GM04504 (cell line): ENCODE data around the gene SLAMF7.
"Not testable (repeated sequence)": the region's sequence is repeated elsewhere in the genome, so short reads cannot be mapped to it uniquely, and the experiment has no call there.

ENCODE experiments used
- DNase-seq: peaks from one replicate; pipeline ENCODE4 v3.0.0-alpha.2; 2012; ENCODE audit warnings: low read depth

SLAMF7 gene

GRCh38 chr1:160739098-160739511 is at the start of gene SLAMF7:
SLAMF7 (plus strand) TSS chr1:160739247; CDS start chr1:160739302, 55 bp downstream.
- no peak for DNase-seq

DNA sequence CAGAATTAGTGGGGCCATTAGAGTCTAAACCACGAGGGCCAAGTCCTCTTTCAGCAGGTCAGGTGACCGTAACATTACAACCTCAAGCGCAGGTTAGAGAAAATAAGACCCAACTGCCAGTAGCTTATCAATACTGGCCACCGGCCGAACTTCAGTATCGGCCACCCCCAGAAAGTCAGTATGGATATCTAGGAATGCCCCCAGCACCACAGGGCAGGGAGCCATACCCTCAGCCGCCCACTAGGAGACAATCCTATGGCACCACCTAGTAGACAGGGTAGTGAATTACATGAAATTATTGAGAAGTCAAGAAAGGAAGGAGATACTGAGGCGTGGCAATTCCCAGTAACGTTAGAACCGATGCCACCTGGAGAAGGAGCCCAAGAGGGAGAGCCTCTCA is 46.7 kb upstream of the SLAMF7 start:
- not testable (repeated sequence) for DNase-seq

- DNase-seq: no peak
Observed at GRCh38 chr1:160702100-160702499, 36.9 kb upstream of the SLAMF7 start.

DNA sequence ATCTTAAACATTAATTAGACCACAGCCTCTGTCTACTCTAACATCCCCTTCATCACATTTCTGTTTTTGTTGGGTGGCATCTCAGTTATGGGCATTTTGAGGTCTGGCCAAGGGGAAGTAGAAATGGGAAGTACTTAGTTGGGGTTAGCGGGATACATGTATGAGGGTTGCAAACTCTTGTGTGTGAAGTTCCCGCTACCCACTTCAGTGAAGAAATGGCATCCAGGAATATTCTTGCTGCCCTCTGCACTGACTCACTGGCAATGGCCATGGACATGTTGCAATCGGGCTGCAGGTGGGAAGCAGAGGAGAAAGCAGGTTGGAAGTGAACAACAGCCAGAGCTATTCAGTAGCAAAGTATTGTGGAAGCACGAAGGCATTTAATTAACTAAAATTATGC is 34.8 kb upstream of the SLAMF7 start:
- DNase-seq: no peak

- DNase-seq: not testable (repeated sequence)
Observed at GRCh38 chr1:160705212-160705621, 33.8 kb upstream of the SLAMF7 start.

DNA sequence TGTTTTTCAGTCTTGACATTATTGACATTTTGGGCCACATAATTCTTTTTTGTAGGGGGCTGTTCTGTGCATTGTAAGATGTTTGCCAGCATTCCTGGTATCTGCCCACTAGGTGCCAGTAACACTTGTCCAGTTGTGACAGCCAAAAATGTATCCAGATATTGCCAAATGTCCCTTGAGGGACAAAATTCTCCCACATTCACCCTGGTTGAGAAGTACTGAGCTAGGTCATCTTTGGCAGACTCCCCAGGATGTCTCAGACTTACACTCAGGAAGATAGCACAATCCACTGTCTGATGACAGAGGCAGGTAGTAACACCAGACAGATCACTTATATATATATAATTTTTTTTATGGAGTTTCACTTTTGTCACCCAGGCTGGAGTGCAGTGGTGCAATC is 33.3 kb upstream of the SLAMF7 start:
- no peak for DNase-seq

DNA sequence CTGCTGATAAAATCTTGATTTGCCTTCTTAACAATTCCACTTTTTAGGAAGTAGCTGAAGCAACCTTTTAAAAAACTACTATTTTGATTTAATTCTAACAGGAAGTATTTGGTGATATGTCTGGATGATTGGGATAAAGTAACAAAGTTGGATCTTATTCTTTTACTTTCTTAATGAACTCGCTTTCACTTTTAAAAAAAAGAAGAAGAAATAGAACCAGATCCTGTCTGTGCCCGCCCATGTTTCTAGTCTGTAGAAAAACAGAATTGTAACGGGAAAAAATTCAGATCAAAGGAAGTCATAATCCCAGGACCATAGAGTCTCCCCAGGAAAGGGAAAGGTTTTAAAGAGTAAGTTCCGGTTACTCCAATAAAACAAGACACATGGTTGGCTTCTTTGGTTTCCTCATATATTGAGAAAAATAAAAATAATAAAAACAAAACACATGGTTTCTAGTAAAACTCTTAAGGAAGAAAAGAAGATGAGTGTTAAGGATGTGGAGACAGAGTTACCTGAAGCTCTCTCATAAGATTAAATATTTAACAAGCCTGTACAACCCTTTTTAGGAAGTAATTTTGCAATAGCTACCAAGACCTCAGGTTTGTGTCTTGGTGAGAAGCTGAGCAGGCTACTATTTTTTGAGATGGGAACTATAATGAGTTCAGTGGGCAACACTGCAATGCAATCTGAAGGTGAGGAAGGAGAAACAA is 32.4 kb upstream of the SLAMF7 start:
- DNase-seq: no peak

DNA sequence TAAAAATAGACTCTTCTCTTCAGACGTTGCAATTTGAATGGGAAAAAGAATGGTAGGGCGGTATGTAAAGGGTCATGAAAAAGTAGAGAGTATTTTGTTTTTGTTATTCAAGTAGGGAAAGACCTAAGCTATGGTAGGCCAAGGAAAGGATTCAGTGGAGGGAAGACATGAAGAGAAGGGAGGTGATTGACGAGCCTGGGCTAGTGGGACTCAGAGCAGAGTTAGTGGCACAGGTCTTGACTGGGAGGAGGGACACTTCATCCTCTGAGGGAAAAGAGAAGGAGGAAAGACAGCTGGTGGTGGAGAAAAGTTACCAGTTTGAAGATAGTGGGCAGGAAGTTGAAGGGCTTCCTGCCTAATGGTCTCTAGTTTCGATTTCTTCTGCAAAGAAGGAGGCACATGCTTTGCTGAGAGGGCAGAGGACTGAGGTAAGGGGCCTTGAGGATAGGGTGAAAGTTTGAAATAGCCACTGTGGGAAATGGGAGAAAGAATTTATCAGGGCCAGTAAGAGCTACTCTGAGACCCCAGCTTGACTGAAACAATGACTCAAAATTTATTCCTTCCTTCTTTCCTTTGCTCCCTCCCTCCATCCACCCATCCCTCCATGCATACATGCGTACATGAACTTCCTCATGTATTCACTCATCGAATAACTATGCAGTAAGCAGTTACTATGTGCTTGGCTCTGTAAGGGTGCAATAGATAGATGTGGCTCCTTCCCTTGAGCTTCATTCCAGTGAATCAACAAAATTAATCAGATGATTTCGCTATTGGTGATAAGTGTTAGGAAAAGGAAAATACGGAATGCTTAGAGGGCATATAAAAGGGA is 31.6 kb upstream of the SLAMF7 start:
- no peak for DNase-seq

- DNase-seq: no peak
Observed at GRCh38 chr1:160708118-160708517, 30.9 kb upstream of the SLAMF7 start.

GRCh38 chr1:160708801-160709200 is 30.2 kb upstream of the SLAMF7 start:
- no peak for DNase-seq

DNA sequence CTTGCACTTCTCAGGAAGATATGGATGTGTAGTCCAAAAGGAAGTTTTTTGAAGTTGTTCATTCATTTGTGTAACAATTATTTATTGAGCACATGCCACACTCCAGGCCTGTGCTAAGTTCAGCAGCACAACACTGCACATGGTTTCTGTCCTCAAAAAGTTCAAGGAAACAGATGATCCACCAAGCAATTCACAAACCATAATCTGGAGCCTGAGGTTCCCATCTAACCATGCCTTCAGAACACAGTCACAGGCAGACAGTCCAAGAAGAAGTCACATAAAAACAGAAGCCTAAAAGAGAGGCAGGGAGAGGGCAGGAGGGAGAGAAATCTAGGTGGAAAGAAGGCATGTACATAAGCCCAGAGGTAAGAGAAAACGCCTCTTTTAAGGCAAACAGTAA is 29.3 kb upstream of the SLAMF7 start:
- DNase-seq: no peak

GRCh38 chr1:160710517-160711252 is 28.4 kb upstream of the SLAMF7 start:
- DNase-seq: no peak

DNA sequence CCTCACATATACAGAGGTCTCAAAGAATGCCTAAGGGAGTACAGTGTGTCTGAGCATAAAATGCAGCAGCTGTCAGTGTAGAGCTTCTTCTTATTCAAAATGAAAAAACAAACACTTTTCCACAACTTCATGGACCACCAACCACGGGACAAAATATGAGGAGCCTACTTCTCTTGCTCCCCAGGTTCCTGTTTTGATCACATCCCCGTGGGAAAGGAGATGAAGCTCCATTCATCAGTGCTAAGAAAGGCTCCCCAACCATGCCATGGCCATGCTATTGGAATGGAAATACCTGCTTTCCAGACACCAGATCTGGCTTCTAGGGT is 27.8 kb upstream of the SLAMF7 start:
- DNase-seq: no peak

GRCh38 chr1:160711602-160712311 is 27.3 kb upstream of the SLAMF7 start, which contains the start of gene CD48:
CD48 (minus strand) TSS chr1:160711822; CDS start chr1:160711763, 59 bp downstream.
- no peak for DNase-seq

DNA sequence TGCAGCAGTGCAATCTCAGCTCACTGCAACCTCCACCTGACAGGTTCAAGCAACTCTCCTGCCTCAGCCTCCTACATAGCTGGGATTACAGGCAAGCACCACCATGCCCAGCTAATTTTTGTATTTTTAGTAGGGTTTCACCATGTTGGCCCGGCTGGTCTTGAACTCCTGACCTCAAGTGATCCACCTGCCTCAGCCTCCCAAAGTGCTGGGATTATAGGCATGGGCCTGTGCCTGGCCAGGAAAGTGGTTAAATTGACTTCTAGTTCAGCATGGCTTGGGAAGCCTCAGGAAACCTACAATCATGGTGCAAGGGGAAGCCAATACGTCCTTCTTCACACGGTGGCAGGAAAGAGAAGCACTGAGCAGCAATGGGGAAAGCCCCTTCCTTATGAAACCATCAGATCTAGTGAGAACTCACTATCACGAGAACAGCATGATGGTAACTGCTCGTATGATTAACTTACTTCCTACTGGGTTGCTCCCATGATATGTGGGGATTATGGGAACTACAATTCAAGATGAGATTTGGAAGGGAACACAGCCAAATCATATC is 26.4 kb upstream of the SLAMF7 start:
- DNase-seq: not testable (repeated sequence)

DNA sequence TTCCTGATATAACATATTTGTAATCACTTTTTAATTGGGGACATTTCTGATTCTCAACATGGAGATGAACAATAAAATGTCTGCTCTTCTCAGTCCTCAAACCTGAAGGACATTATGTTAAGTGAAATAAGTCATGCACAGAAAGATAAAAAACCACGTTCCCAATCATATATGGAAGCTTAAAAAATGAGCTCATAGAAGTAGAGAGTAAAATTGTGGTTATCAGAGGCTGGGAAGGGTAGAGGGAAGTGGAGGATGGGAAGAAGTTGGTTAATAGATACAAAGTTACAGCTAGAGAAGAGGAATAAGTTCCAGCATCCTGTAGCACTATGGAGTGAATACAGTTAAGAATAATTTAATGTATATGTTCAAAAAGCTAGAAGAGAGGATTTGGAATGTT is 25.9 kb upstream of the SLAMF7 start:
- DNase-seq: no peak

DNA sequence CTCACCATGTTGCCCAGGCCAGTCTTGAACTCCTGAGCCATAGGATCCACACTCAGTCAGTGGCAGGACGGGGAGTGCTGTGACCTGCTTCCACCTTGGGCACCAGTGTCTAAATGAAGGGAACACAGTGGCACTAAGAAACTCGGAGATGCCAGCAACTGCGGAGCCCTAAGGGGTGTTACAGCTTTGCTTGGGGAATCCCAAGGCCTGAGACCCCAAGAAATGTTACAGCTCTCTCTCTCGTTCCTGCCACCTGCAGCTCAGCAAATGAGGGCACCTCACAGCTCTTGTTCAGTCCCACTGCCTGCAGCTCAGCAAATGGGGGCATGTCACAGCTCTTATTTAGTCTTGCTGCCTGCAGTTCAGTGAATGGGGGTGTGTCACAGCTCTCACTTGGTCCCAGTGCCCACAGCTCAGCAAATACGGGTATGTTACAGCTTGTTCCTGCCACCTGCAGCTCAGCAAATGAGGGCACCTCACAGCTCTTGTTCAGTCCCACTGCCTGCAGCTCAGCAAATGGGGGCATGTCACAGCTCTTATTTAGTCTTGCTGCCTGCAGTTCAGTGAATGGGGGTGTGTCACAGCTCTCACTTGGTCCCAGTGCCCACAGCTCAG is 24.9 kb upstream of the SLAMF7 start:
- DNase-seq: not testable (repeated sequence)

DNA sequence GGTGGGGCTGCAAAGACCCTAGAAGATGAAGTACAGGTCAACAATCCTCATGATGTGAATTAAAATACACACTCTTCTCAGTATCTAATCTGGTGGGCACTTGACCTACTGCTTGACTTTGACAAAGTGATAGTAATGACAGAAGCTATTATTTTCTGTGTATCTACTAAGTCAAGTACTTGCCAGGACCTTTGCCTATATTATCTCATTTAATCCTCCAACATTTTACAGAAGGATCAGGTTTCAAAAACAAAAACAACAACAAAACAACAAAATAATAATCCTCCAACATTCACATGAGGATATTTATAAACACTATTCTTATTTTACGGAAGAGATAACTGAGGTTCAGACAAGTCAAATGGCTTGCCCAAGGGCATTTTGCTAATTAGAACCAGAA is 23.0 kb upstream of the SLAMF7 start:
- no peak for DNase-seq

- DNase-seq: no peak
Observed at GRCh38 chr1:160717306-160717705, 21.7 kb upstream of the SLAMF7 start.

- DNase-seq: no peak
Observed at GRCh38 chr1:160718210-160718609, 20.8 kb upstream of the SLAMF7 start.

DNA sequence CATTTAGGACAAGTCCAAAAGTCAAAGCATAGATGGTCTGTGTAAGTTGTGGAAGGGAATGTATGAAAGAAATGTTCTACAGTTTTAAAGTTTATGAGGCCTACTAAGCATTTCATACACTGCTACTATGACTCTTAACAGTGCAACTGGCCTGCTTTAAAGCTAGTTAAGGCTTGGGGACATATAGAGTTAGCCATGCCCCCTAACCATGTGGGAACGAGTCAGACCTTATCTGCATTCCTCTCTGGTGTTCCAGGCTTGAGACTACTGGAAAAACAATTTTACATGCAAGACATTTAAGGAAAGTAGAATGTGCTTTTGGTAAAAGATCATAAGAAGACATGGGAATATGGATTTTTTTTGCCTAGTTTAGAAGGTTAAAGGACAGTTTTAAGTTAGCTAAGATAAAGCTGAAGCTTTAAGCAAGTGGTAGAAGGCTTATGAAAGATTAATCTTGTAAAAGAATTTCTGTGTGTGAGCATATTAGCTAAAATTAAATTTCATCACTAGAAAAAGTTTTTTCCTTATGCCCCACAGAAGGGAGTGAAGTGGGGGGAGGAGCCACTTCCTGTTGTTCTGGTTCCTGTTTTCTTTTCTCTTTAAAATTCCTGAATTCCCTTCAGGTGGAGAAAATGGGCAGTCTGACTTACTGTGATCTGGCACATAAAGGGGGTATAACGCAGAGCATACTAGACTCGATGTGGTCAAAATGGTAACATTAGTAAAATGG is 18.5 kb upstream of the SLAMF7 start:
- DNase-seq: no peak
